NCI-H187 treated with DMSO at 0.1 percent for 48 hours (cell line): Measurements from ENCODE around the gene GRM4.

Source experiments
- DNase-seq: peaks from one replicate; lab custom pipeline; 2025; lab: John Stamatoyannopoulos, UW

The GRM4 gene

GRCh38 chr6:33978412-33979150, 167.3 kb downstream of the GRM4 start:
- DNase-seq, result no peak

GRCh38 chr6:33977606-33978411, 168.1 kb downstream of the GRM4 start:
- DNase-seq, result no peak

- no peak for DNase-seq
Observed at GRCh38 chr6:33976437-33977360, 169.2 kb downstream of the GRM4 start.

GRCh38 chr6:33975661-33976436, 170.0 kb downstream of the GRM4 start:
- DNase-seq, result no peak

GRCh38 chr6:33974471-33974870, 171.4 kb downstream of the GRM4 start:
- no peak for DNase-seq

- no peak for DNase-seq
Observed at GRCh38 chr6:33974030-33974429, 171.9 kb downstream of the GRM4 start.

- DNase-seq, result no peak
Observed at GRCh38 chr6:33971580-33971979, 174.3 kb downstream of the GRM4 start.
